T47D (cell line): ENCODE data around the gene CASP5.

ENCODE experiments used
- DNase-seq, 2 experiments: peaks; one replicate each; pipeline versions ENCODE4 v3.0.0 to v3.0.0-alpha.2; 2011 to 2012; ENCODE audit warnings: low read depth in 1 of 2, low spot score in 1 of 2
- JUND ChIP-seq: IDR thresholded peaks from 2 replicates; pipeline ENCODE4 v1.6.1; 2012; ENCODE audit warnings: low read depth
- in situ Hi-C: cut with HindIII; loops from 2 replicates; pipeline ENCODE4 v1.10.0; 2016; ENCODE audit warnings: low sequenced_read_pairs, low pct_unique_long_range_greater_than_20kb

Gene CASP5

DNA sequence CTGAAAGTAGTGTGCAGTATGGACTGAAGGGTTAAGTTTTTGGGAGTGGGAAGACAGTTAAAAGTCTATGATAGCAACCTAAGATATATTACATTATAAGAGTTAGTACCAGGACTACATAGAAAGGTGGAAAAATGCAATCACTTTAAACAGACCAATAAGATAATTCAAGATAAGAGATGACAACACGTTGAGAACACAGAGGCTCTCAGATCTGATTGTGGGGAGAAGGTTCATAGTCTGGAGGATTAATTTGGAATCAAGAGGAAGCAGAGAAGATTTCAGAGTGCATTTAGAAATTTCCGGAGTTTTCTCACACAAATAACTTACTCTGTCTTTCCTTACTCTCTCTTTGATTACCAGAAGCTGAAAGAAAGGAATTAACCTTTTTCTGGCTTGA is 441 bp downstream of the CASP5 start:
- no peak for TF ChIP-seq JUND
- in situ Hi-C loops: no loop called here
- DNase-seq: no peak

GRCh38 chr11:105007463-105007862 is 15.5 kb downstream of the CASP5 start:
- in situ Hi-C loops: no loop called here
- no peak for DNase-seq
- no peak for TF ChIP-seq JUND

- in situ Hi-C loops: no loop called here
- no peak for TF ChIP-seq JUND
- no peak for DNase-seq
These were observed 17.5 kb downstream of the CASP5 start for GRCh38 chr11:105005451-105005845.

GRCh38 chr11:105004021-105004420 is 18.9 kb downstream of the CASP5 start:
- in situ Hi-C loops: no loop called here
- no peak for DNase-seq
- TF ChIP-seq JUND: no peak

GRCh38 chr11:105003151-105003550 is 19.8 kb downstream of the CASP5 start:
- no peak for DNase-seq
- TF ChIP-seq JUND: no peak
- in situ Hi-C loops: no loop called here

DNA sequence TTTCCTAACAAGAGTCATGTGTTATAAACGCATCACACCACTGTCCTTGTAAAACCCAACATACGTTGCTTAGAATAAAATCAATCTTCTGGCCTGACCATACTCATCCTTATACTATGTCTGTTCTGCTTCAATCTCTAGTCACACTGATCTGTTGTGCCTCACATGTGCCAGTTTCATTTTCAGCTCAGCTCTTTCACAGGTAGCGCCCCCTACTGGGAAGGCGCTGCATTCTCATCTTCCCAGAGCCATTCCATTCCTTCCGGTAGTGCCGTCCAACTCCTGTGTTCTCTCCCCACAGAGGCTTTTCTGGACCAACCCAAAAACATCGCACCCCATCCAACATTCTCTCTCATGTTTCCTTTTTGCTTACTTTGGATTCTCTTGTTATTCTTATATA is 22.2 kb downstream of the CASP5 start:
- no peak for TF ChIP-seq JUND
- DNase-seq: peak in 1 of 2 experiments; percentile 35
- in situ Hi-C loops: no loop called here

- TF ChIP-seq JUND: no peak
- in situ Hi-C loops: no loop called here
- DNase-seq: peak in 1 of 2 experiments; percentile 62
These were observed 22.8 kb downstream of the CASP5 start for GRCh38 chr11:105000167-105000566.

DNA sequence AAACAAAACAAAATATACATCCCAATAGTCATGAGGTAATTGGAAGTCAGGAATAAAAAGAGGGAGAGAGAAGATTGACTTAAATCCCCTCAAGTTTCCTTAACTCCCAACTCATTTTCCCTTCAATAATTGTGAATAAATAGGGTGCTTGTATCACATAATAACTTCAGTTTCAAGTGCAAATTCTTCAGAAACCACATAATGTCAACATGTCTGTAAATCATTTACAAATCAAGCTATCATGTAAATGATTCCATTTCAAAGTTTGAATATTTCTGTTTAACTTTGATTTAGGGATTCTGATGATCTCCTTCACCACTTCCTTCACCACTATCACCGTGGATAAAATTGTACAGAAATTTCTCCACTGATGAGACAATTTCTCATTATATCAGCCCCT is 23.2 kb downstream of the CASP5 start:
- in situ Hi-C loops: no loop called here
- no peak for DNase-seq
- no peak for TF ChIP-seq JUND

DNA sequence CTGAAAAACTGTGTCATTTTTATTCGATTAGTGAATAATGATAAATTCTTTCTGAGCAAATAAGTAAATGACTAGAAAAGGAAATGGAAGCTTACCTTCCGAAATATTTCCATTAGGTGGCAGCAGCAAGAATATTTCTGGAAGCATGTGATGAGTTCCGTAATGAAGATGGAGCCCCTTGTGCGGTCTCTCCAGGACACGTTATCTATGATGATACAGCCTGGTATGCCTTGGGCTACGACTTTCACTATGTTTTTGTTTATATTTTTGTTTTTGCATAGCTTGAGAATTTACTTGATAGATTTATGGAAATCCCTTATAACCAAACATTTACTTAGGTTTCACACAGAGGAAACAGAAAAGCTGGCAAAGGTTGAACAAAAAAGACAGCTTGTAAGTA is 25.7 kb downstream of the CASP5 start:
- DNase-seq: peak in 1 of 2 experiments; percentile 53
- no peak for TF ChIP-seq JUND
- in situ Hi-C loops: no loop called here

- TF ChIP-seq JUND: no peak
- in situ Hi-C loops: no loop called here
These were observed 28.0 kb downstream of the CASP5 start for GRCh38 chr11:104995001-104995408.

GRCh38 chr11:104992781-104993180 is 30.2 kb downstream of the CASP5 start:
- no peak for DNase-seq
- no peak for TF ChIP-seq JUND
- in situ Hi-C loops: no loop called here

More at GRCh38 chr11:104995001-104995408, 28.0 kb downstream of the CASP5 start:
- DNase-seq: no peak

- DNase-seq: no peak
- in situ Hi-C loops: no loop called here
- TF ChIP-seq JUND: no peak
These were observed 31.0 kb downstream of the CASP5 start for GRCh38 chr11:104991994-104992393.

GRCh38 chr11:104984808-104985207 is 38.2 kb downstream of the CASP5 start:
- in situ Hi-C loops: no loop called here
- no peak for DNase-seq
- TF ChIP-seq JUND: no peak

- in situ Hi-C loops: no loop called here
- no peak for TF ChIP-seq JUND
These were observed 43.1 kb downstream of the CASP5 start for GRCh38 chr11:104979839-104980238.

More at GRCh38 chr11:104979839-104980238, 43.1 kb downstream of the CASP5 start:
- no peak for DNase-seq
